ENCODE results near the gene CHRNE.

CHRNE gene

GRCh38 chr17:4944554-4945175 lies 41.8 kb upstream of the CHRNE start:
- TF ChIP-seq, protein P1, sequence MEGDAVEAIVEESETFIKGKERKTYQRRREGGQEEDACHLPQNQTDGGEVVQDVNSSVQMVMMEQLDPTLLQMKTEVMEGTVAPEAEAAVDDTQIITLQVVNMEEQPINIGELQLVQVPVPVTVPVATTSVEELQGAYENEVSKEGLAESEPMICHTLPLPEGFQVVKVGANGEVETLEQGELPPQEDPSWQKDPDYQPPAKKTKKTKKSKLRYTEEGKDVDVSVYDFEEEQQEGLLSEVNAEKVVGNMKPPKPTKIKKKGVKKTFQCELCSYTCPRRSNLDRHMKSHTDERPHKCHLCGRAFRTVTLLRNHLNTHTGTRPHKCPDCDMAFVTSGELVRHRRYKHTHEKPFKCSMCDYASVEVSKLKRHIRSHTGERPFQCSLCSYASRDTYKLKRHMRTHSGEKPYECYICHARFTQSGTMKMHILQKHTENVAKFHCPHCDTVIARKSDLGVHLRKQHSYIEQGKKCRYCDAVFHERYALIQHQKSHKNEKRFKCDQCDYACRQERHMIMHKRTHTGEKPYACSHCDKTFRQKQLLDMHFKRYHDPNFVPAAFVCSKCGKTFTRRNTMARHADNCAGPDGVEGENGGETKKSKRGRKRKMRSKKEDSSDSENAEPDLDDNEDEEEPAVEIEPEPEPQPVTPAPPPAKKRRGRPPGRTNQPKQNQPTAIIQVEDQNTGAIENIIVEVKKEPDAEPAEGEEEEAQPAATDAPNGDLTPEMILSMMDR (IDR thresholded peaks at IDR 0.05): no peak
- H3K4me1 ChIP-seq: peaks cover 15% of the 10 kb centered on the region
- H3K9me3 ChIP-seq (ENCODE audit: control insufficient read depth, low read length): no peaks in the 10 kb centered on the region
- H2AFZ ChIP-seq: no peak overlapping the region
- H3K27me3 ChIP-seq (ENCODE audit: control insufficient read depth, insufficient read depth, low read length): no peaks in the 10 kb centered on the region
- H3K4me2 ChIP-seq (ENCODE audit: low read length): no peak overlapping the region
- no peaks in the 10 kb centered on the region for H3K36me3 ChIP-seq (ENCODE audit: control insufficient read depth, insufficient read depth, low read length)
- peaks cover 16% of the 10 kb centered on the region for H3K79me2 ChIP-seq
- H3K4me3 ChIP-seq (ENCODE audit: low read depth, low read length): no peak overlapping the region
- H3K9ac ChIP-seq: no peak overlapping the region
- peak overlapping the region; percentile 16 for H3K27ac ChIP-seq

DNA sequence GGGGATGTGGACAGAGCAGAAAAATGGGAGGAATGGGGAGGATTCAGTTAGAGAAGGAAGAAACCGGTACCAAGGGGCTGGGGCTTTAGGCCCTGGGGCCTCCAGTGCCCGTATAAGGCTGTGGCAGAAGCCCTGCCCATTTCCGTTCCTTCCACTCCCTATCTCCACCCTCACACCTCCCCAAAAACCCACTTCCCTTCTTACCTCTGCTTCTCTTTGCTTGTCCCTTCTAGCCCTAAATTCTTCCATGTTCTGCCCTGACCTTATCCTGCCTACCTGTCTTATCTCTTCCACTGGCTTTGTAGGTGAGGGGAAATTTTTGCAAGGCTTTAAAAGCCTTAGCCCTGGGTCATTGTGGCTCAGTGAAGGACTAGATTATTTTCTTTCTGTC lies 41.3 kb upstream of the CHRNE start:
- Histone ChIP-seq H3K4me3 (ENCODE audit: low read depth, low read length) (no peak overlapping the region), H3K27ac (peak overlapping the region; percentile 16)
- TF ChIP-seq, protein P1 (IDR thresholded peaks at IDR 0.05): no peak

DNA sequence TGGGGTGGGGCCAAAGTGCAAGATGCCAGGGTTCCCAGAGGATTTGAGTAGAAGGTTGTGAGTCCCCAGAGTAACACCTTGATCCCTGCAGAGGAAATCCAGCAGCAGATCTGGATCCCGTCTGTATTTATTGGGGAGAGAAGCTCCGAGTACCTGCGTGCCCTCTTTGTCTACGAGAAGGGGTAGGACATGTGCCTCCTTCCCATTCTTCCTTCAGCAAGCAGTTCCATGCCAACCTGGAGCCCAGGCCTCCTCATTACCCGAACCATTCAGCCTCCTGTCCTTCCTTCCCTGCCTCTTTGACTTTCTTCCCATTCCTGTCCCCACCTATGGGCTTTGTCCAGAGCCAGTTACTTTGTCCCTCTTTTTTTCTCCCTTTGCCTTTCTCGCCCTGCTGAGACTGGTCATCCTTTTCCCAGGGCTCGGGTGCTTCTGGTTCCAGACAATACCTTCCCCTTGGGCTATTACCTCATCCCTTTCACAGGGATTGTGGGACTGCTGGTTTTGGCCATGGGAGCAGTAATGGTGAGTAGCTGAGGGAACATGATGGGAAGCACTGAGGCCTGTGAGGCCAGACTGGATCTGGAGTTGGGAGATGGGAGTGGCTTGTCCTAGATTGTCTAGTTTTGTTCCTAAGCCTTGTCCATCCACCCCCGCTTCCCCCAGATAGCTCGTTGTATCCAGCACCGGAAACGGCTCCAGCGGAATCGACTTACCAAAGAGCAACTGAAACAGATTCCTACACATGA lies 40.0 kb upstream of the CHRNE start:
- Histone ChIP-seq H3K9ac (no peak overlapping the region), H3K79me2 (peaks cover 24% of the 10 kb centered on the region), H3K4me3 (ENCODE audit: low read depth, low read length) (no peak overlapping the region), H3K9me3 (ENCODE audit: control insufficient read depth, low read length) (no peaks in the 10 kb centered on the region), H3K4me1 (peaks cover 22% of the 10 kb centered on the region), H3K36me3 (ENCODE audit: control insufficient read depth, insufficient read depth, low read length) (no peaks in the 10 kb centered on the region), H3K27me3 (ENCODE audit: control insufficient read depth, insufficient read depth, low read length) (no peaks in the 10 kb centered on the region), H3K4me2 (ENCODE audit: low read length) (no peak overlapping the region), H3K27ac (no peak overlapping the region), H2AFZ (no peak overlapping the region)
- TF ChIP-seq, protein P1 (IDR thresholded peaks at IDR 0.05): no peak

More for the DNA sequence above, 41.3 kb upstream of the CHRNE start:
- Histone ChIP-seq H3K4me1 (peaks cover 15% of the 10 kb centered on the region), H3K36me3 (ENCODE audit: control insufficient read depth, insufficient read depth, low read length) (no peaks in the 10 kb centered on the region), H3K4me2 (ENCODE audit: low read length) (no peak overlapping the region), H3K27me3 (ENCODE audit: control insufficient read depth, insufficient read depth, low read length) (no peaks in the 10 kb centered on the region), H3K9me3 (ENCODE audit: control insufficient read depth, low read length) (no peaks in the 10 kb centered on the region), H2AFZ (no peak overlapping the region), H3K79me2 (peaks cover 16% of the 10 kb centered on the region), H3K9ac (no peak overlapping the region)

GRCh38 chr17:4941319-4941610 lies 38.4 kb upstream of the CHRNE start:
- H3K4me1 ChIP-seq: peaks cover 22% of the 10 kb centered on the region
- H3K9me3 ChIP-seq (ENCODE audit: control insufficient read depth, low read length): no peaks in the 10 kb centered on the region
- peaks cover 20% of the 10 kb centered on the region for H3K79me2 ChIP-seq
- H3K27ac ChIP-seq: peak overlapping the region; percentile 24
- TF ChIP-seq, protein P1 (IDR thresholded peaks at IDR 0.05): no peak
- H2AFZ ChIP-seq: no peak overlapping the region
- H3K36me3 ChIP-seq (ENCODE audit: control insufficient read depth, insufficient read depth, low read length): no peaks in the 10 kb centered on the region
- H3K9ac ChIP-seq: peak overlapping the region; percentile 69
- peak overlapping the region; percentile 97 for H3K4me2 ChIP-seq (ENCODE audit: low read length)
- peak overlapping the region; percentile 91 for H3K4me3 ChIP-seq (ENCODE audit: low read depth, low read length)
- no peaks in the 10 kb centered on the region for H3K27me3 ChIP-seq (ENCODE audit: control insufficient read depth, insufficient read depth, low read length)

All from parathyroid adenoma (tissue), 2 donors.